ENCODE measurements around the gene MYCBP. TPM values are rescaled to one million over a fixed set of nuclear protein-coding genes. Genes with fewer than 3 reads are reported as not detected.

Gene MYCBP
- total RNA-seq, 4 donors from 2014 or later: 21.6 to 31.4 (median 24.0) TPM

- no peaks in the 10 kb centered on the region for H3K4me1 ChIP-seq
- intact Hi-C loops (cut with DNase I): no loop called here
- H3K36me3 ChIP-seq: no peaks in the 10 kb centered on the region
- no peaks in the 10 kb centered on the region for H3K27me3 ChIP-seq
- H3K27ac ChIP-seq: no peak overlapping the region
- DNase-seq: no peak
- TF ChIP-seq POLR2A (IDR thresholded peaks at IDR 0.05): no peak
- TF ChIP-seq, protein P1, sequence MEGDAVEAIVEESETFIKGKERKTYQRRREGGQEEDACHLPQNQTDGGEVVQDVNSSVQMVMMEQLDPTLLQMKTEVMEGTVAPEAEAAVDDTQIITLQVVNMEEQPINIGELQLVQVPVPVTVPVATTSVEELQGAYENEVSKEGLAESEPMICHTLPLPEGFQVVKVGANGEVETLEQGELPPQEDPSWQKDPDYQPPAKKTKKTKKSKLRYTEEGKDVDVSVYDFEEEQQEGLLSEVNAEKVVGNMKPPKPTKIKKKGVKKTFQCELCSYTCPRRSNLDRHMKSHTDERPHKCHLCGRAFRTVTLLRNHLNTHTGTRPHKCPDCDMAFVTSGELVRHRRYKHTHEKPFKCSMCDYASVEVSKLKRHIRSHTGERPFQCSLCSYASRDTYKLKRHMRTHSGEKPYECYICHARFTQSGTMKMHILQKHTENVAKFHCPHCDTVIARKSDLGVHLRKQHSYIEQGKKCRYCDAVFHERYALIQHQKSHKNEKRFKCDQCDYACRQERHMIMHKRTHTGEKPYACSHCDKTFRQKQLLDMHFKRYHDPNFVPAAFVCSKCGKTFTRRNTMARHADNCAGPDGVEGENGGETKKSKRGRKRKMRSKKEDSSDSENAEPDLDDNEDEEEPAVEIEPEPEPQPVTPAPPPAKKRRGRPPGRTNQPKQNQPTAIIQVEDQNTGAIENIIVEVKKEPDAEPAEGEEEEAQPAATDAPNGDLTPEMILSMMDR (IDR thresholded peaks at IDR 0.05): no peak
- no peak overlapping the region for H3K4me3 ChIP-seq (replicated peaks in 1 of 3)
- H3K9me3 ChIP-seq: no peaks in the 10 kb centered on the region
These were observed 25.6 kb upstream of the MYCBP start for GRCh38 chr1:38898653-38899230.

DNA sequence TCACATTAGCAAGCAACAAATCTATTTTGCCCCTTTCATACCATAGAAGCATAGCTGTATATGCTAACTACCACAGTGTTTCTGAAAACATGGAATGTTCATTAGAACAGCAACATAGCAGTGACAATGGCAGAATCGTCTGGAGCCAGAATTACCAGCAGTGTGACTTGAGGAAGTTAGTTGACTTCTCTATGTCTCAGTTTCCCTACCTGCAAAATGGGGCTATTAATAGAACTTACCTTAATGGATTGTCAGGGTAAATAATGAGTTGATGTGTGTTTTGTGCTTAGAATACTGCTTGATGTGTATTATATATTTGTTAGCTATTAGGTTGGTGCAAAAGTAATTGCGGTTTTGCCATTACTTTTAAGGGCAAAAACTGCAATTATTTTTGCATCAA, 23.0 kb upstream of the MYCBP start:
- TF ChIP-seq, protein P1 (IDR thresholded peaks at IDR 0.05): no peak
- no peak for TF ChIP-seq POLR2A (IDR thresholded peaks at IDR 0.05)
- Histone ChIP-seq H3K36me3 (no peaks in the 10 kb centered on the region), H3K4me1 (no peaks in the 10 kb centered on the region), H3K27me3 (no peaks in the 10 kb centered on the region), H3K9me3 (no peaks in the 10 kb centered on the region), H3K27ac (no peak overlapping the region), H3K4me3 (replicated peaks in 1 of 3) (no peak overlapping the region)
- WGBS, 2 donors: 89 to 94% methylated on average over 2 of the region's 2 CpGs
- intact Hi-C loops (cut with DNase I): no loop called here
- no peak for DNase-seq

DNA sequence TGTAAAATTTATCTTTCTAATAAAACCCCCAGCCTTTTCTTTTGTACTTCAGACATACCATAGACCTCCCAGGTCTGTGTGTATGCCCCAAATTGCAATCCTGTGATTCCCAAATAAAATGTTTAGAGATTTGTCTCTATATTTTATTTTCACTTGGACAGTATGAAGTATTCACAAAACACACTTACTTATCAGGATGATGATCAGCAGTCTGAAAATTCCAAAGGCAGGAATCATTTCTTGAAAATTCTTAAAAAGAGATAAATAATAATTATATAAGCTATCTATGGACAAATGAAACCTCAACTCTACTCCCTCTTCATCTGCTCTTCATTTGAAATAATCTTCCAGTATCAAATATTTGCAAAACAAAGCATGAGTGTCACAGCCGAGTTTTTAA, 19.8 kb upstream of the MYCBP start:
- DNase-seq: no peak
- Histone ChIP-seq H3K27me3 (no peaks in the 10 kb centered on the region), H3K9me3 (no peaks in the 10 kb centered on the region), H3K27ac (no peak overlapping the region), H3K4me1 (no peaks in the 10 kb centered on the region), H3K36me3 (no peaks in the 10 kb centered on the region), H3K4me3 (replicated peaks in 1 of 3) (no peak overlapping the region)
- 84 to 86% methylated on average over 1 of the region's 1 CpG for WGBS, 2 donors
- TF ChIP-seq, protein P1 (IDR thresholded peaks at IDR 0.05): no peak
- TF ChIP-seq POLR2A (IDR thresholded peaks at IDR 0.05): no peak
- intact Hi-C loops (cut with DNase I): no loop called here

DNA sequence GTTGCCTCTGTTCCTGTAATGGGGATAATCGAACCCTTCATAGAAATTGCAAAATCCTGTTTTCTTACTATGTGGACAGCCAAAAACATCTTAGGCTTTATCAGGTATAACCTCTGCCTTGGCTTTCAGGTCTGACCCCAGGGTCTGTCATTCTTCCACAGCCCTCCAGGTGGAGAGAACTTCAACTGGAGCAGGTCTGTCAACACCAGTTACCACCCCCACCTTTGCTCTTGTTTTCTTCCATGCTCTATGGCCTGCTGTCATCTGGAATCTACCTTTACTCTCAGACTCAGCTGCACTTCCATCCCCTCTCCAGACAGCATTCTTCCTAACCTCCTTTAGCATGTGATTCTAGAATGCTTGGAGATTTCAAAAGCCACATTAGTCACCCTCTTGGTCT, 18.6 kb upstream of the MYCBP start:
- no peak for TF ChIP-seq POLR2A (IDR thresholded peaks at IDR 0.05)
- TF ChIP-seq, protein P1 (IDR thresholded peaks at IDR 0.05): no peak

GRCh38 chr1:38889589-38889988, 16.4 kb upstream of the MYCBP start:
- Histone ChIP-seq H3K36me3 (no peaks in the 10 kb centered on the region), H3K9me3 (no peaks in the 10 kb centered on the region), H3K27me3 (no peaks in the 10 kb centered on the region), H3K27ac (no peak overlapping the region), H3K4me3 (replicated peaks in 1 of 3) (no peak overlapping the region), H3K4me1 (no peaks in the 10 kb centered on the region)
- 87 to 89% methylated on average over 4 to 5 of the region's 5 CpGs for WGBS, 2 donors
- intact Hi-C loops (cut with DNase I): no loop called here
- no peak for DNase-seq
- no peak for TF ChIP-seq POLR2A (IDR thresholded peaks at IDR 0.05)
- TF ChIP-seq, protein P1 (IDR thresholded peaks at IDR 0.05): no peak

More for the DNA sequence above, 18.6 kb upstream of the MYCBP start:
- DNase-seq: no peak
- no peaks in the 10 kb centered on the region for H3K9me3 ChIP-seq
- intact Hi-C loops (cut with DNase I): no loop called here
- H3K27me3 ChIP-seq: no peaks in the 10 kb centered on the region
- no peak overlapping the region for H3K4me3 ChIP-seq (replicated peaks in 1 of 3)
- no peaks in the 10 kb centered on the region for H3K36me3 ChIP-seq
- WGBS, 2 donors: 81 to 88% methylated on average over 1 of the region's 1 CpG
- H3K27ac ChIP-seq: no peak overlapping the region
- H3K4me1 ChIP-seq: no peaks in the 10 kb centered on the region
